ENCODE results near the gene DPP7. TPM values are rescaled to one million over a fixed set of nuclear protein-coding genes. Genes with fewer than 3 reads are reported as not detected.

Gene DPP7
- total and polyA plus RNA-seq, 2 experiments from 2014 or later: 19.7 to 26.8 TPM

DNA sequence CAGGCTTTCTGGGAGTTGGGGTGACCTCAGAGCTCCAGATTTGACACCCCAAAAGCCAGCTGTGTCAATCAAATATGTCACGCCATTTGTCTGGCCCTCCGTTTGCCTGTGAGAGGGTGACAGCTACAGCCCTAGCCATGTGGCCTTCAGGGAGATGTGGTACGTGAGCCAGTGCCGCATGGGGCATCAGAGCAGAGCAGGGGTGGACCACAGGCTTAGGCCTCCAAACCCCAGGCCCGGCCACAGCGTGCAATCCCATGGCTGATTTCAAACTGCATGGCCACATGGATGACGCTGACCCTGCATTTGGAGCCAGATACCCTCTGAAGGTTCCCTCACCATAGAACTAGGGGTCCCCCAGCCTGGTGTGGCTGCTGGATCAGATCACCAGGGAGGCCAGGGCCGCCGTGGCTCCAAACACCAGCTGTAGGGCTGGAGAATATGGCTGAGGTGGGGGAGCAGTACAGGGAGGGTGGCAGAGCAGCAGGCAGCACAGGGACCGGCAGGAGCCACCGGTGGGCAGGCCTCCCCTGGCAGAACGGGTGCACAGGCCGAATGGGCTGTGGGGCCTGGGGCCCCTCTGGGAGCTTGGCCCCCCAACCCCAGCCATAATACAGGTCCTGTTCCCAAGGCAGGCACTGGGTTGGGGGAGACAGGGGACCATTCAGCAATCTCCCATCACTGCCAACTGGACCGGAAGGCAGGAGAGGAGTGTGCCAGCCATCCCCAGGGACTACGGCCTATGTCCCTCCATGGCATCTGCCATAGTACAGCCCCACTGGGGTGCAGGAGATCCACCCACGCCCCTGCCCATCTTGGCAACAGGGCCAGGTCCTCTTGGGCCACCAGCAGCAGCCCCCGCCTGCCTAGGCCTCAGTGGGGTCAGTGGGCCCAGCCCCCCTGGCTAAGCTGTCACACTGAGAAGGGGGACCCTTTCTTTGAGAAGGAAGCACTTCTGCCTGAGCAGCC lies 45.7 kb downstream of the DPP7 start:
- Mint-ChIP-seq H3K4me3 (peak overlapping the region; percentile 66), H3K4me1 (peaks cover 19% of the 10 kb centered on the region), H3K27ac (no peak overlapping the region), H3K9me3 (no peaks in the 10 kb centered on the region; the same call in 2 of the 3 replicates), H3K36me3 (ENCODE audit: low read depth) (no peaks in the 10 kb centered on the region; the same call in 1 of the 3 replicates), H3K27me3 (ENCODE audit: insufficient read depth, low read depth, poor library complexity) (peaks cover 10% of the 10 kb centered on the region)
- H3K27ac ChIP-seq (ENCODE audit: low read depth): no peak overlapping the region
- H4K20me1 ChIP-seq (replicated peaks; ENCODE audit: insufficient read depth): peaks cover 11% of the 10 kb centered on the region; the same call in 1 of the 2 replicates
- H2AFZ ChIP-seq: no peak overlapping the region
- H3K9me2 ChIP-seq (ENCODE audit: insufficient read depth): no peaks in the 10 kb centered on the region
- peaks cover 18% of the 10 kb centered on the region; the same call in 1 of the 2 replicates for H3K4me1 ChIP-seq (ENCODE audit: insufficient read depth)
- no peak for DNase-seq (ENCODE audit: low spot score)
- H3K4me3 ChIP-seq: peak overlapping the region; percentile 71
- TF ChIP-seq STAT1 (IDR thresholded peaks at IDR 0.05; ENCODE audit: unreplicated experiment): no peak
- no peak for TF ChIP-seq JUNB (IDR thresholded peaks at IDR 0.05; ENCODE audit: unreplicated experiment)
- no peak for TF ChIP-seq POLR2AphosphoS5 (IDR thresholded peaks at IDR 0.05; ENCODE audit: low read depth)
- TF ChIP-seq, protein P1, sequence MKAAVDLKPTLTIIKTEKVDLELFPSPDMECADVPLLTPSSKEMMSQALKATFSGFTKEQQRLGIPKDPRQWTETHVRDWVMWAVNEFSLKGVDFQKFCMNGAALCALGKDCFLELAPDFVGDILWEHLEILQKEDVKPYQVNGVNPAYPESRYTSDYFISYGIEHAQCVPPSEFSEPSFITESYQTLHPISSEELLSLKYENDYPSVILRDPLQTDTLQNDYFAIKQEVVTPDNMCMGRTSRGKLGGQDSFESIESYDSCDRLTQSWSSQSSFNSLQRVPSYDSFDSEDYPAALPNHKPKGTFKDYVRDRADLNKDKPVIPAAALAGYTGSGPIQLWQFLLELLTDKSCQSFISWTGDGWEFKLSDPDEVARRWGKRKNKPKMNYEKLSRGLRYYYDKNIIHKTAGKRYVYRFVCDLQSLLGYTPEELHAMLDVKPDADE (IDR thresholded peaks at IDR 0.05): no peak
- TF ChIP-seq ZNF331 (CRISPR knock-in tag; IDR thresholded peaks at IDR 0.05; ENCODE audit: low read depth): no peak
- TF ChIP-seq EZH2phosphoT487 (IDR thresholded peaks at IDR 0.05; ENCODE audit: unreplicated experiment): no peak
- TF ChIP-seq, protein P2, sequence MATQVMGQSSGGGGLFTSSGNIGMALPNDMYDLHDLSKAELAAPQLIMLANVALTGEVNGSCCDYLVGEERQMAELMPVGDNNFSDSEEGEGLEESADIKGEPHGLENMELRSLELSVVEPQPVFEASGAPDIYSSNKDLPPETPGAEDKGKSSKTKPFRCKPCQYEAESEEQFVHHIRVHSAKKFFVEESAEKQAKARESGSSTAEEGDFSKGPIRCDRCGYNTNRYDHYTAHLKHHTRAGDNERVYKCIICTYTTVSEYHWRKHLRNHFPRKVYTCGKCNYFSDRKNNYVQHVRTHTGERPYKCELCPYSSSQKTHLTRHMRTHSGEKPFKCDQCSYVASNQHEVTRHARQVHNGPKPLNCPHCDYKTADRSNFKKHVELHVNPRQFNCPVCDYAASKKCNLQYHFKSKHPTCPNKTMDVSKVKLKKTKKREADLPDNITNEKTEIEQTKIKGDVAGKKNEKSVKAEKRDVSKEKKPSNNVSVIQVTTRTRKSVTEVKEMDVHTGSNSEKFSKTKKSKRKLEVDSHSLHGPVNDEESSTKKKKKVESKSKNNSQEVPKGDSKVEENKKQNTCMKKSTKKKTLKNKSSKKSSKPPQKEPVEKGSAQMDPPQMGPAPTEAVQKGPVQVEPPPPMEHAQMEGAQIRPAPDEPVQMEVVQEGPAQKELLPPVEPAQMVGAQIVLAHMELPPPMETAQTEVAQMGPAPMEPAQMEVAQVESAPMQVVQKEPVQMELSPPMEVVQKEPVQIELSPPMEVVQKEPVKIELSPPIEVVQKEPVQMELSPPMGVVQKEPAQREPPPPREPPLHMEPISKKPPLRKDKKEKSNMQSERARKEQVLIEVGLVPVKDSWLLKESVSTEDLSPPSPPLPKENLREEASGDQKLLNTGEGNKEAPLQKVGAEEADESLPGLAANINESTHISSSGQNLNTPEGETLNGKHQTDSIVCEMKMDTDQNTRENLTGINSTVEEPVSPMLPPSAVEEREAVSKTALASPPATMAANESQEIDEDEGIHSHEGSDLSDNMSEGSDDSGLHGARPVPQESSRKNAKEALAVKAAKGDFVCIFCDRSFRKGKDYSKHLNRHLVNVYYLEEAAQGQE (IDR thresholded peaks at IDR 0.05; ENCODE audit: unreplicated experiment): no peak
- no peak for TF ChIP-seq CREB1 (CRISPR knock-in tag; IDR thresholded peaks at IDR 0.05; ENCODE audit: low read depth)
- TF ChIP-seq, protein P3, sequence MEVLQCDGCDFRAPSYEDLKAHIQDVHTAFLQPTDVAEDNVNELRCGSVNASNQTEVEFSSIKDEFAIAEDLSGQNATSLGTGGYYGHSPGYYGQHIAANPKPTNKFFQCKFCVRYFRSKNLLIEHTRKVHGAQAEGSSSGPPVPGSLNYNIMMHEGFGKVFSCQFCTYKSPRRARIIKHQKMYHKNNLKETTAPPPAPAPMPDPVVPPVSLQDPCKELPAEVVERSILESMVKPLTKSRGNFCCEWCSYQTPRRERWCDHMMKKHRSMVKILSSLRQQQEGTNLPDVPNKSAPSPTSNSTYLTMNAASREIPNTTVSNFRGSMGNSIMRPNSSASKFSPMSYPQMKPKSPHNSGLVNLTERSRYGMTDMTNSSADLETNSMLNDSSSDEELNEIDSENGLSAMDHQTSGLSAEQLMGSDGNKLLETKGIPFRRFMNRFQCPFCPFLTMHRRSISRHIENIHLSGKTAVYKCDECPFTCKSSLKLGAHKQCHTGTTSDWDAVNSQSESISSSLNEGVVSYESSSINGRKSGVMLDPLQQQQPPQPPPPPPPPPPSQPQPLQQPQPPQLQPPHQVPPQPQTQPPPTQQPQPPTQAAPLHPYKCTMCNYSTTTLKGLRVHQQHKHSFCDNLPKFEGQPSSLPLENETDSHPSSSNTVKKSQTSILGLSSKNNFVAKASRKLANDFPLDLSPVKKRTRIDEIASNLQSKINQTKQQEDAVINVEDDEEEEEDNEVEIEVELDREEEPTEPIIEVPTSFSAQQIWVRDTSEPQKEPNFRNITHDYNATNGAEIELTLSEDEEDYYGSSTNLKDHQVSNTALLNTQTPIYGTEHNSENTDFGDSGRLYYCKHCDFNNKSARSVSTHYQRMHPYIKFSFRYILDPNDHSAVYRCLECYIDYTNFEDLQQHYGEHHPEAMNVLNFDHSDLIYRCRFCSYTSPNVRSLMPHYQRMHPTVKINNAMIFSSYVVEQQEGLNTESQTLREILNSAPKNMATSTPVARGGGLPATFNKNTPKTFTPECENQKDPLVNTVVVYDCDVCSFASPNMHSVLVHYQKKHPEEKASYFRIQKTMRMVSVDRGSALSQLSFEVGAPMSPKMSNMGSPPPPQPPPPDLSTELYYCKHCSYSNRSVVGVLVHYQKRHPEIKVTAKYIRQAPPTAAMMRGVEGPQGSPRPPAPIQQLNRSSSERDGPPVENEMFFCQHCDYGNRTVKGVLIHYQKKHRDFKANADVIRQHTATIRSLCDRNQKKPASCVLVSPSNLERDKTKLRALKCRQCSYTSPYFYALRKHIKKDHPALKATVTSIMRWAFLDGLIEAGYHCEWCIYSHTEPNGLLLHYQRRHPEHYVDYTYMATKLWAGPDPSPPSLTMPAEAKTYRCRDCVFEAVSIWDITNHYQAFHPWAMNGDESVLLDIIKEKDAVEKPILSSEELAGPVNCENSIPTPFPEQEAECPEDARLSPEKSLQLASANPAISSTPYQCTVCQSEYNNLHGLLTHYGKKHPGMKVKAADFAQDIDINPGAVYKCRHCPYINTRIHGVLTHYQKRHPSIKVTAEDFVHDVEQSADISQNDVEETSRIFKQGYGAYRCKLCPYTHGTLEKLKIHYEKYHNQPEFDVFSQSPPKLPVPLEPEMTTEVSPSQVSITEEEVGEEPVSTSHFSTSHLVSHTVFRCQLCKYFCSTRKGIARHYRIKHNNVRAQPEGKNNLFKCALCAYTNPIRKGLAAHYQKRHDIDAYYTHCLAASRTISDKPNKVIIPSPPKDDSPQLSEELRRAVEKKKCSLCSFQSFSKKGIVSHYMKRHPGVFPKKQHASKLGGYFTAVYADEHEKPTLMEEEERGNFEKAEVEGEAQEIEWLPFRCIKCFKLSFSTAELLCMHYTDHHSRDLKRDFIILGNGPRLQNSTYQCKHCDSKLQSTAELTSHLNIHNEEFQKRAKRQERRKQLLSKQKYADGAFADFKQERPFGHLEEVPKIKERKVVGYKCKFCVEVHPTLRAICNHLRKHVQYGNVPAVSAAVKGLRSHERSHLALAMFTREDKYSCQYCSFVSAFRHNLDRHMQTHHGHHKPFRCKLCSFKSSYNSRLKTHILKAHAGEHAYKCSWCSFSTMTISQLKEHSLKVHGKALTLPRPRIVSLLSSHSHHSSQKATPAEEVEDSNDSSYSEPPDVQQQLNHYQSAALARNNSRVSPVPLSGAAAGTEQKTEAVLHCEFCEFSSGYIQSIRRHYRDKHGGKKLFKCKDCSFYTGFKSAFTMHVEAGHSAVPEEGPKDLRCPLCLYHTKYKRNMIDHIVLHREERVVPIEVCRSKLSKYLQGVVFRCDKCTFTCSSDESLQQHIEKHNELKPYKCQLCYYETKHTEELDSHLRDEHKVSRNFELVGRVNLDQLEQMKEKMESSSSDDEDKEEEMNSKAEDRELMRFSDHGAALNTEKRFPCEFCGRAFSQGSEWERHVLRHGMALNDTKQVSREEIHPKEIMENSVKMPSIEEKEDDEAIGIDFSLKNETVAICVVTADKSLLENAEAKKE (CRISPR knock-in tag; IDR thresholded peaks at IDR 0.05): no peak
- TF ChIP-seq NANOG (IDR thresholded peaks at IDR 0.05; ENCODE audit: borderline replicate concordance): no peak
- TF ChIP-seq ZNF114 (CRISPR knock-in tag; IDR thresholded peaks at IDR 0.05): no peak
- no peaks in the 10 kb centered on the region; the same call in 1 of the 2 replicates for H3K36me3 ChIP-seq (ENCODE audit: insufficient read depth)
- peaks cover 15% of the 10 kb centered on the region; the same call in 1 of the 2 replicates for H3F3A ChIP-seq (replicated peaks; ENCODE audit: low read depth)
- H3K27me3 ChIP-seq (ENCODE audit: insufficient read depth): 0 out of 2 replicates have a peak, but pooled peaks cover 8% of the 10 kb centered on the region
- H3K4me2 ChIP-seq: peak overlapping the region; percentile 85
- no peak for ATAC-seq
- H3K79me2 ChIP-seq (replicated peaks; ENCODE audit: insufficient read depth): peaks cover 10% of the 10 kb centered on the region; the same call in 1 of the 2 replicates
